ENCODE results near the gene RSF1.
"Not testable (repeated sequence)": the region's sequence is repeated elsewhere in the genome, so short reads cannot be mapped to it uniquely, and the experiment has no call there.

RSF1 gene

DNA sequence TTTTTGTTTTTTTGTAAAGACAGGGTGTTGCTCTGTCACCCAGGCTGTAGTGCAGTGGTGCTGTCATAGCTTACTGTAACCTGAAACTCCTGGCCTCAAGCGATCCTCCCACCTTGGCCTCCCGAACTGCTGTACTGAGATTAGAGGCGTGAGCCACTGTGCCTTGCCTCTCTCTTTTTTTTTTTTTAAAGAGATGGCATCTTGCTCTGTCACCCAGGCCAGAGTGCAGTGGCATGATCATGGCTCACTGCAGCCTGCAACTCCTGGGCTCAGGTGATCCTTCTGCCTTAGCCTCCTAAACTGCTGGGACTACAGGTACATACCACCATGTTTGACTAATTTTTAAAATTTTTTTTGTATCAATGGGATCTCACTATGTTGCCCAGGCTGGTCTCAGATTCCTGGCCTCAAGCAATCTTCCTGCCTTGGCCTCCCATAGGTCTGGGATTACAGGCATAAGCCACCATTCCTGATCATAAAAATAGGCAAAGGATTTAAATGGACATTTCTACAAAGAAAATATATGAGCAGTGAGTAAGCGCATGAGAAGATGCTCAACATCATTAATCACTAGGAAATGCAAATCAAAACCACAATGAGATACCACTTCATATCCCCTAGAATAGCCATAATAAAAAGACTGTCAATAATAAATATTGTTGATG lies 165.6 kb downstream of the RSF1 start:
- H3K36me3 Mint-ChIP-seq: no peaks in the 10 kb centered on the region
- no peak overlapping the region for H3K4me3 Mint-ChIP-seq
- no peak overlapping the region for H3K27ac Mint-ChIP-seq
- H3K4me1 Mint-ChIP-seq: no peaks in the 10 kb centered on the region
- H3K27me3 Mint-ChIP-seq: peaks cover 6% of the 10 kb centered on the region
- ATAC-seq: no peak
- H3K9me3 Mint-ChIP-seq: no peaks in the 10 kb centered on the region

DNA sequence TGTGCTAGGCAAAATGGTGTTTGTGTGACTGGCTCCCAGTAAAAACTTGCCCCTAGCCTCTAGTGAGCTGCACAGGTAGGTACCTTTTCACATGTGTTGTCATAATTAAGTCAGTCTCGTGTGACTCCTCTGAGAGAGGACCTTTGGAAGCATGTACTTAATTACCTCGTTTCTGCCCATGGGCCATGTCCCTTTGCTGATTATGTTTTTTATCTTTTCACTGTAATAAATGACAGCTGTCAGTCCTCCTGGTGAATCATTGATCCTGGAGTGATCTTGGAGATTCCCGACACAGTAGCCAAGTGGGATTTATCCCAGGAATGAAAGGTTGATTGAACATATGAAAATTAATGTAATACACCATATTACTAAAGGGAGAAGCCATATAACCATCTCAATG lies 170.4 kb downstream of the RSF1 start:
- H3K36me3 Mint-ChIP-seq: no peaks in the 10 kb centered on the region
- no peaks in the 10 kb centered on the region for H3K4me1 Mint-ChIP-seq
- no peak overlapping the region for H3K27ac Mint-ChIP-seq
- ATAC-seq: no peak
- H3K4me3 Mint-ChIP-seq: no peak overlapping the region
- no peaks in the 10 kb centered on the region for H3K9me3 Mint-ChIP-seq
- H3K27me3 Mint-ChIP-seq: peaks cover 19% of the 10 kb centered on the region

- Mint-ChIP-seq H3K9me3 (no peaks in the 10 kb centered on the region), H3K4me1 (no peaks in the 10 kb centered on the region), H3K27me3 (peaks cover 32% of the 10 kb centered on the region), H3K27ac (no peak overlapping the region), H3K36me3 (no peaks in the 10 kb centered on the region), H3K4me3 (no peak overlapping the region)
- ATAC-seq: no peak
Observed at GRCh38 chr11:77647654-77648305, 172.7 kb downstream of the RSF1 start.

- no peaks in the 10 kb centered on the region for H3K36me3 Mint-ChIP-seq
- H3K4me3 Mint-ChIP-seq: no peak overlapping the region
- H3K27me3 Mint-ChIP-seq: peaks cover 26% of the 10 kb centered on the region
- H3K9me3 Mint-ChIP-seq: no peaks in the 10 kb centered on the region
- no peaks in the 10 kb centered on the region for H3K4me1 Mint-ChIP-seq
- H3K27ac Mint-ChIP-seq: no peak overlapping the region
- no peak for ATAC-seq
Observed at GRCh38 chr11:77644887-77645286, 175.6 kb downstream of the RSF1 start.

DNA sequence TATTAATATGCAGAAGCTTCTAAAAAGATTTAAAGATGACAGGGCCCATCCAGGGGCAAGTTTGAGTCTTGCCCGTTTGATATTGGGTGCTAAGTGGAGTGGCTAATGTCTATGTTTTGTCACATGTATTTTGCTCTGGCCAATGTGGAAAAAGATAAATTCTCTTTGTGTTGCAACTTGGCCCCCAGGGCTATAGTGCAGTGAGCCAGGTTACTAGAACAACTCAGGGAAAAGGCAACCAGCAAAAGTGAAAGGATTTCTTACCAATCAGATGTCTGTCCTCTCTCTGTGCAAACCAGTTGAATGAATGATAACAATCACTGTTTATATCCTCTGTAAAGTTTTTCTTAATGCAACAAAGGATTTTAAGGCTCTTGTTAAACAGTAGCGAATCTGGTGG lies 178.3 kb downstream of the RSF1 start:
- Mint-ChIP-seq H3K9me3 (no peaks in the 10 kb centered on the region), H3K4me1 (peaks cover 5% of the 10 kb centered on the region), H3K4me3 (no peak overlapping the region), H3K36me3 (no peaks in the 10 kb centered on the region), H3K27ac (no peak overlapping the region), H3K27me3 (peaks cover 25% of the 10 kb centered on the region)
- no peak for ATAC-seq

DNA sequence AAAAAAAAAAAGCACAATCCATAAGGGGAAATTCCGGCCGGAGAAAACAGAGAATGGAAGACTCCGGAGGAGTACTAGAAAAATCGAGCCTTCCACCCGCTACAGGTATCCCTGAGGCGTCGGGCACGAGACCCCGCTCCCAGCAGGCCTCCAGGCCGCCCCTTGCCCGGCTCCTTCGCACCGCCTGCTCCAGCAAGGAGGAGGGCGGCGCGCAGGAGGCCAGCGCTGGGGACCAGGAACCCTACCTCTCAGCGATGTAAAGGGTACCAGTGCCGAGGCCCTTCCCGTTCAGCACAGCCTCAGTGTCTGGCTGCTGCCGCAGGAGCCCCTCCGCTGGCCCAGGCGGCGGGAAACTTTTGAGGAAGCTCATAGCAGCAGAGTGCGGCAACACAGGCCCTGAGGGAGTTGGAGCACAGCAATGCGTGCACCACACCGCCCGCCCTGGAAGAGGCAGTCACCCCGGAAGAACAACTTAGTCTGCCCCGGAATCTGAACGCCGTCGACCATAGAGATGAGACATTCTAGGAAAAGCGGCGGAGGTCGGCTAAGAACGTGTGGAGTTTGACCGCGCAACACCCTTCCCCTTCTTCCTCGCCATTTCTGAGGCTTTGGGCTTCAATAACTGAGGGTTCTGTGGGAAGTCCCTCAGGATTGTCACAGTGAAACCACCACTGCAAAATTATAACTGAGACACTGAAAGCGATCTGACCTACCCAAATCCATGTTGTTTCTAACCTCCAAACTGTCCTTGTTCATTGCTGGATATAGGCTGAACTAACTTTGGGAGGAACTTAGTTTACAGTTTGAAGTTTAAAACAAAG lies 183.0 kb downstream of the RSF1 start, which contains the start of gene CLNS1A:
Gene CLNS1A, minus strand, starts transcription at position 450 of the 821 bp plus-strand sequence. Its CDS starts 80 bp downstream, at position 370.
- H3K27ac Mint-ChIP-seq: peak within 1 kb of the TSS; percentile 95
- ATAC-seq: peak; percentile 99
- H3K36me3 Mint-ChIP-seq: peaks cover 4% of the 10 kb centered on the region
- H3K4me1 Mint-ChIP-seq: peaks cover 33% of the 10 kb centered on the region
- peak within 1 kb of the TSS; percentile 96 for H3K4me3 Mint-ChIP-seq
- H3K27me3 Mint-ChIP-seq: no peaks in the 10 kb centered on the region
- no peaks in the 10 kb centered on the region for H3K9me3 Mint-ChIP-seq

DNA sequence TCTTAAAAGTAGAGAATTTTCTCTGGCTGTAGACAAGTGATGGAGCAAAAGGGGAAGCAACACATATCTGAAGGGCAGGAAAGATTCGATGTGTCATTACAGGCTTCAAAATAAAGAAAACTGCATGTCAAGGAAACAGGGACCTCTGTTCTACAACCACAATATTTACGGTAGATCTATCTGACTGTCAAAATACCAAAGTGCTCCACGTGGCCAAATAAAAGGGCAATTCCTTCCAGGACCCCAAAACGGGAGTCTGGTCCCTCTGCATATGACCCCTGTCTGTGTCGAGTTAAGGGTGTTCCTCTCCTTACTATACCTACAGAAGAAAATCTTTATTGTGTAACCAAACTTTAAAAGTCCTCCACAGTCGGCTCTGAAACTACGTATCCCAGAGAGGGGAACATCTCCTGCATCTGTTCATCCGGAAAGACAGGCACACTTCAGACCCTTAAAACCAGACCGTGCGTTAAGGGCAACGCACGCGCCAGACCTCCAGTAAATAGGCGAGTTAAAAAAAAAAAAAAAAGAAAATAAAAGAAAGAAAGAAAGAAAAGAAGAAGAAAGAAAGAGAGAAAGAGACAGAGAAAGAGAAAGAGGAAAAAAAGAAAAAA lies 183.7 kb downstream of the RSF1 start:
- peak; percentile 50 for ATAC-seq
- Mint-ChIP-seq H3K4me1 (peaks cover 33% of the 10 kb centered on the region), H3K27me3 (no peaks in the 10 kb centered on the region), H3K36me3 (peaks cover 4% of the 10 kb centered on the region), H3K9me3 (no peaks in the 10 kb centered on the region), H3K27ac (peak overlapping the region; percentile 95), H3K4me3 (peak overlapping the region; percentile 96)

DNA sequence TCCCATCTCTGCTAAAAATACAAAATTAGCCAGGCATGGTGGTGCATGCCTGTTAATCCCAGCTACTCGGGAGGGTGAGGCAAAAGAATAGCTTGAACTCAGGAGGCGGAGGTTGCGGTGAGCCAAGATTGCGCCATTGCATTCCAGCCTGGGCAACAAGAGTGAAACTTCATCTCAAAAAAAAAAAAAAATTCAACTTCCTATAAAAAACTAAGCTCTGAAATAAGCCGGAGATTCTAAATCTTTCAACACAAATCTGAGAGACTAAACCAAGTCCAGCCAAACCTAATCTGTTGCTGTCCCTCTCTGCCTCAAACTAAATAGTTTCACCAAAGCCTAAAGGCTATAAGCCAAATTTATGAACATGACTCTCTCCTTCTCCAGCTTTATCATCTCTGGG lies 186.6 kb downstream of the RSF1 start:
- ATAC-seq, H3K27ac Mint-ChIP-seq, H3K27me3 Mint-ChIP-seq, H3K4me3 Mint-ChIP-seq, H3K9me3 Mint-ChIP-seq: not testable (repeated sequence)
- H3K4me1 Mint-ChIP-seq: peaks cover 46% of the 10 kb centered on the region
- peaks cover 11% of the 10 kb centered on the region for H3K36me3 Mint-ChIP-seq

GRCh38 chr11:77630157-77630710 lies 190.3 kb downstream of the RSF1 start:
- Mint-ChIP-seq H3K4me3 (no peak overlapping the region), H3K36me3 (peaks cover 28% of the 10 kb centered on the region), H3K27me3 (no peaks in the 10 kb centered on the region), H3K4me1 (peaks cover 24% of the 10 kb centered on the region), H3K9me3 (no peaks in the 10 kb centered on the region), H3K27ac (peak overlapping the region; percentile 23)
- no peak for ATAC-seq

GRCh38 chr11:77619576-77620198 lies 200.8 kb downstream of the RSF1 start:
- ATAC-seq: no peak
- no peak overlapping the region for H3K4me3 Mint-ChIP-seq
- no peaks in the 10 kb centered on the region for H3K9me3 Mint-ChIP-seq
- H3K27me3 Mint-ChIP-seq: no peaks in the 10 kb centered on the region
- peaks cover 56% of the 10 kb centered on the region for H3K36me3 Mint-ChIP-seq
- H3K4me1 Mint-ChIP-seq: no peaks in the 10 kb centered on the region
- no peak overlapping the region for H3K27ac Mint-ChIP-seq

DNA sequence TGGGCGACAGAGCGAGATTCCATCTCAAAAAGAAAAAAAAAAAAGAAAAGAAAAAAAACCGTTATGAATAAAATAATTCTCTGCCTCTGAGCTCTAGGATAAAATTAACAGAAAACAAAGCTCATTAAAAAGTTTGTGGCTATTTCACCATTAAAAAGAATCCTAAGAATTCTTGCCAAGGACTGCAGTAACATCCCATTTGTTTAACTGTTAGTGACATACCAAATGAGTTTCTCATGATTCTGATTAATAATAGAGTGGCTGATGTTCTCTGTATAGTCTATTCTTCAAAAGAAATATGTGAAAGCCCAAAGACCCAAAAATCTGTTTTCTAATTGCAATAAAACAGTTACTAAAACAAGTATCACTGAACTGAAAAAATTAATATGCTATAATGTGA lies 202.6 kb downstream of the RSF1 start:
- ATAC-seq: no peak
- Mint-ChIP-seq H3K4me3 (no peak overlapping the region), H3K27me3 (no peaks in the 10 kb centered on the region), H3K36me3 (peaks cover 43% of the 10 kb centered on the region), H3K27ac (no peak overlapping the region), H3K9me3 (no peaks in the 10 kb centered on the region), H3K4me1 (no peaks in the 10 kb centered on the region)

GRCh38 chr11:77611921-77612320 lies 208.6 kb downstream of the RSF1 start:
- Mint-ChIP-seq H3K4me1 (no peaks in the 10 kb centered on the region), H3K27ac (no peak overlapping the region), H3K27me3 (no peaks in the 10 kb centered on the region), H3K36me3 (peaks cover 28% of the 10 kb centered on the region), H3K9me3 (no peaks in the 10 kb centered on the region), H3K4me3 (no peak overlapping the region)
- ATAC-seq: no peak

All from stimulated activated memory B cell treated with anti-CD40 and anti-IgM and Interleukin-4, amounts not matched to agents 10 μg/mL and 1 μg/mL and 100 μg/mL, for 72 hours (primary cell).